Glutamatergic neuron (in vitro differentiated cells): ENCODE measurements around the gene PSENEN. TPM values are rescaled to one million over a fixed set of nuclear protein-coding genes. Genes with fewer than 3 reads are reported as not detected.

Experiments used
- DNase-seq: peaks from one replicate; pipeline ENCODE4 v3.0.0; 2022
- H3K27ac Mint-ChIP-seq: one replicate; pipeline ENCODE4 v1.8.0; 2020; ENCODE audit warnings: mild to moderate bottlenecking, mixed read lengths, inconsistent platforms; ENCODE audit not compliant: unreplicated experiment
- H3K27me3 Mint-ChIP-seq: one replicate; pipeline ENCODE4 v1.8.0; 2020; ENCODE audit warnings: mild to moderate bottlenecking, moderate library complexity, mixed read lengths, inconsistent platforms; ENCODE audit not compliant: unreplicated experiment
- H3K36me3 Mint-ChIP-seq: one replicate; pipeline ENCODE4 v1.8.0; 2020; ENCODE audit warnings: mild to moderate bottlenecking, mixed read lengths, inconsistent platforms; ENCODE audit not compliant: unreplicated experiment
- H3K4me1 Mint-ChIP-seq: one replicate; pipeline ENCODE4 v1.8.0; 2020; ENCODE audit warnings: mild to moderate bottlenecking, low read depth, mixed read lengths, inconsistent platforms; ENCODE audit not compliant: unreplicated experiment
- H3K4me3 Mint-ChIP-seq: one replicate; pipeline ENCODE4 v1.8.0; 2020; ENCODE audit warnings: mild to moderate bottlenecking, mixed read lengths, inconsistent platforms; ENCODE audit not compliant: unreplicated experiment
- H3K9me3 Mint-ChIP-seq: one replicate; pipeline ENCODE4 v1.8.0; 2020; ENCODE audit warnings: mild to moderate bottlenecking, moderate library complexity, mixed read lengths, inconsistent platforms; ENCODE audit not compliant: unreplicated experiment
- total RNA-seq: library from RNA; stranded (reverse); fragmentation: NEBNext Ultra II Directional; extraction: Animal tissue kit (Norgen Biotek cat#: 25700); gene quantifications from one replicate; pipeline ENCODE4 v1.2.1, GENCODE V29; 2021; ENCODE audit not compliant: unreplicated experiment
- TF ChIP-seq, protein P1 (sequence below): fragments of 200-600 bp; sonication (generic); IDR thresholded peaks from one replicate; pipeline ENCODE4 v1.5.0; 2021; ENCODE audit not compliant: partially characterized antibody, unreplicated experiment

Gene PSENEN
- total RNA-seq, 1 donor from 2014 or later: 109 TPM

DNA sequence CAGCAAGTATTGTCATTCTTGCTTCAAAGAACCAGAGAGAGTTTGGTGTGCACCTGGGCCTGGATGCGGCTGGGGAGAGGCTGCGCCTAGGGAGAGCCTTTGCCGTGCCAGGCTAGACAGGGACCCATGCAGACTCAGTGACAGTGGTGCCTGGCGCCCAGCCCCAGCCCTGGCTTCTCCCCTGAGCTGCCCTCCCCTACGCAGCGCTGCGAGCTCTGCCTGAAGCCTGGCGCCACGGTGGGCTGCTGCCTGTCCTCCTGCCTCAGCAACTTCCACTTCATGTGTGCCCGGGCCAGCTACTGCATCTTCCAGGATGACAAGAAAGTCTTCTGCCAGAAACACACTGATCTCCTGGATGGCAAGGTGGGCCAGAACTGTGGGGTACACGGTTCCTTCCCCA is 15.7 kb upstream of the PSENEN start:
- peaks cover 10% of the 10 kb centered on the region for H3K27me3 Mint-ChIP-seq

DNA sequence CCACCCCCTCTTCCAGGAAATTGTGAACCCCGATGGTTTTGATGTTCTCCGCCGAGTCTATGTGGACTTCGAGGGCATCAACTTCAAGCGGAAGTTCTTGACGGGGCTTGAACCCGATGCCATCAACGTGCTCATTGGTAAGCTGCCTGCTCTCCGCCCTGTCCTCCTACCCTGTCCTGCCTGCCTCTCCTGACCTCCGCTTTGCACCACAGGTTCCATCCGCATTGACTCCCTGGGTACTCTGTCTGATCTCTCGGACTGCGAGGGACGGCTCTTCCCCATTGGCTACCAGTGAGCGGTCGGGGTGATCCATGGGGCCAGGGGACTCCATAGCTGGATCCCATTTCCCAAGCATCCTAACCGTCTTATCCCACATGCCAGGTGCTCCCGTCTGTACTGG is 15.1 kb upstream of the PSENEN start:
- TF ChIP-seq, protein P1, sequence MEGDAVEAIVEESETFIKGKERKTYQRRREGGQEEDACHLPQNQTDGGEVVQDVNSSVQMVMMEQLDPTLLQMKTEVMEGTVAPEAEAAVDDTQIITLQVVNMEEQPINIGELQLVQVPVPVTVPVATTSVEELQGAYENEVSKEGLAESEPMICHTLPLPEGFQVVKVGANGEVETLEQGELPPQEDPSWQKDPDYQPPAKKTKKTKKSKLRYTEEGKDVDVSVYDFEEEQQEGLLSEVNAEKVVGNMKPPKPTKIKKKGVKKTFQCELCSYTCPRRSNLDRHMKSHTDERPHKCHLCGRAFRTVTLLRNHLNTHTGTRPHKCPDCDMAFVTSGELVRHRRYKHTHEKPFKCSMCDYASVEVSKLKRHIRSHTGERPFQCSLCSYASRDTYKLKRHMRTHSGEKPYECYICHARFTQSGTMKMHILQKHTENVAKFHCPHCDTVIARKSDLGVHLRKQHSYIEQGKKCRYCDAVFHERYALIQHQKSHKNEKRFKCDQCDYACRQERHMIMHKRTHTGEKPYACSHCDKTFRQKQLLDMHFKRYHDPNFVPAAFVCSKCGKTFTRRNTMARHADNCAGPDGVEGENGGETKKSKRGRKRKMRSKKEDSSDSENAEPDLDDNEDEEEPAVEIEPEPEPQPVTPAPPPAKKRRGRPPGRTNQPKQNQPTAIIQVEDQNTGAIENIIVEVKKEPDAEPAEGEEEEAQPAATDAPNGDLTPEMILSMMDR: no peak
- H3K4me1 Mint-ChIP-seq: no peaks in the 10 kb centered on the region
- H3K4me3 Mint-ChIP-seq: no peak overlapping the region
- no peak for DNase-seq
- H3K36me3 Mint-ChIP-seq: no peaks in the 10 kb centered on the region
- peaks cover 10% of the 10 kb centered on the region for H3K27me3 Mint-ChIP-seq
- H3K9me3 Mint-ChIP-seq: peaks cover 3% of the 10 kb centered on the region
- no peak overlapping the region for H3K27ac Mint-ChIP-seq

More for the DNA sequence above, 15.7 kb upstream of the PSENEN start:
- Mint-ChIP-seq H3K9me3 (peaks cover 3% of the 10 kb centered on the region), H3K4me3 (no peak overlapping the region), H3K36me3 (no peaks in the 10 kb centered on the region), H3K4me1 (no peaks in the 10 kb centered on the region), H3K27ac (no peak overlapping the region)
- no peak for DNase-seq
- TF ChIP-seq, protein P1: no peak

DNA sequence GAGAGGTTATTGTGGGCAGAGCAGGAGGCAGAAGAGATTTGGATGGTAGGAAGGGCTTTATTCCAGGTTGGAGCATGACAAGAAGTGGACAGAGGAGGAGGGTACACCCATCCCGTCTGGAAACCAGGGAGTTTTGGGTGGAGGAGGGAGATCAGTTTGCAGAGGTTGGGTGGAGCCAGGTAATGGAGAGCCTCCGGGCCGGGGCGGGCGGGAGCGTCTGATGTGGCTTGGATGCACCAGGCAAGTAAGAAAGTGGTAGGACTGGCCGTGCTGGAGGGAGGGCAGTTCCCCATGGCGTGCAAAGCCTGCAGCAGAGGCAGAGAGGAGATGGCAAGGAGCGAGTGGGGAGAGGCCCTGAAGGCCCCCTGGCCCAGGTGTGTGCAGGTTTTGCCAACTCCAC is 14.1 kb upstream of the PSENEN start:
- no peak overlapping the region for H3K4me3 Mint-ChIP-seq
- DNase-seq: no peak
- H3K4me1 Mint-ChIP-seq: no peaks in the 10 kb centered on the region
- peaks cover 3% of the 10 kb centered on the region for H3K9me3 Mint-ChIP-seq
- H3K27me3 Mint-ChIP-seq: peaks cover 10% of the 10 kb centered on the region
- TF ChIP-seq, protein P1: no peak
- no peak overlapping the region for H3K27ac Mint-ChIP-seq
- peaks cover 4% of the 10 kb centered on the region for H3K36me3 Mint-ChIP-seq

DNA sequence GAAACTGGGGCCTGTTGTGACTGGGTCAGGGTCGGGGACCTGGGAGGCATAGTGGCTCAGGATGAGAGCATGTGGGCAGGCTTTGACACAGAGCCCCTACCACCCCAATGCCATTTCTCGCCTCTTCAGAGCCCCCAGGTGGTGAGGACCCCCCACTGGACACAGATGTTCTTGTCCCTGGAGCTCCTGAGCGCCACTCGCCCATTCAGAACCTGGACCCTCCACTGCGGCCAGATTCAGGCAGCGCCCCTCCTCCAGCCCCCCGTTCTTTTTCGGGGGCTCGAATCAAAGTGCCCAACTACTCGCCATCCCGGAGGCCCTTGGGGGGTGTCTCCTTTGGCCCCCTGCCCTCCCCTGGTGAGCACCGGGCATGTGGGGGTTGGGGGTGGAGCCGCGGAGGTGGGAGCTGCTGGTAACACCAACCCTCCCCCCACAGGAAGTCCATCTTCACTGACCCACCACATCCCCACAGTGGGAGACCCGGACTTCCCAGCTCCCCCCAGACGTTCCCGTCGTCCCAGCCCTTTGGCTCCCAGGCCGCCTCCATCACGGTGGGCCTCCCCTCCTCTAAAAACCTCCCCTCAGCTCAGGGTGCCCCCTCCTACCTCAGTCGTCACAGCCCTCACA is 13.6 kb upstream of the PSENEN start:
- Mint-ChIP-seq H3K4me3 (no peak overlapping the region), H3K27ac (no peak overlapping the region), H3K27me3 (peaks cover 10% of the 10 kb centered on the region), H3K36me3 (peaks cover 4% of the 10 kb centered on the region), H3K4me1 (no peaks in the 10 kb centered on the region), H3K9me3 (peaks cover 5% of the 10 kb centered on the region)
- DNase-seq: no peak
- TF ChIP-seq, protein P1: no peak

DNA sequence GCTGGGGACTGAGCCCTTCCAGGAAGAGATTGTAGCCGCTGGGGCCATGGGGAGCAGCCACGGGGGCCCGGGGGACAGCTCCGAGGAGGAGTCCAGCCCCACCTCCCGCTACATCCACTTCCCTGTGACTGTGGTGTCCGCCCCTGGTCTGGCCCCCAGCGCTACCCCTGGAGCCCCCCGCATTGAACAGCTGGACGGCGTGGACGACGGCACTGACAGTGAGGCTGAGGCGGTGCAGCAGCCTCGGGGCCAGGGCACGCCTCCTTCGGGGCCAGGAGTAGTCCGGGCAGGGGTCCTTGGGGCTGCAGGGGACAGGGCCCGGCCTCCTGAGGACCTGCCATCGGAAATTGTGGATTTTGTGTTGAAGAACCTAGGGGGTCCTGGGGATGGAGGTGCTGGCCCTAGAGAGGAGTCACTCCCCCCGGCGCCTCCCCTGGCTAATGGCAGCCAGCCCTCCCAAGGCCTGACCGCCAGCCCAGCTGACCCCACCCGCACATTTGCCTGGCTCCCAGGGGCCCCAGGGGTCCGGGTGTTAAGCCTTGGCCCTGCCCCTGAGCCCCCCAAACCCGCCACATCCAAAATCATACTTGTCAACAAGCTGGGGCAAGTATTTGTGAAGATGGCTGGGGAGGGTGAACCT is 12.8 kb upstream of the PSENEN start:
- peaks cover 4% of the 10 kb centered on the region for H3K36me3 Mint-ChIP-seq
- no peaks in the 10 kb centered on the region for H3K4me1 Mint-ChIP-seq
- TF ChIP-seq, protein P1: no peak
- no peak overlapping the region for H3K4me3 Mint-ChIP-seq
- peaks cover 5% of the 10 kb centered on the region for H3K9me3 Mint-ChIP-seq
- no peak overlapping the region for H3K27ac Mint-ChIP-seq
- DNase-seq: no peak
- H3K27me3 Mint-ChIP-seq: peaks cover 10% of the 10 kb centered on the region
